B cell (primary cell): ENCODE measurements around the gene OR52D1.

Experiments
- CTCF ChIP-seq: fragments of 200-600 bp; IDR thresholded peaks from one replicate; pipeline ENCODE4 v1.8.0; 2022; ENCODE audit warnings: antibody characterized with exemption, mild to moderate bottlenecking
- EZH2 ChIP-seq: IDR thresholded peaks from 2 replicates; pipeline ENCODE4 v1.6.1; 2012; ENCODE audit warnings: borderline replicate concordance, low read depth, mild to moderate bottlenecking, moderate library complexity, low read length; ENCODE audit not compliant: insufficient read depth, poor library complexity, severe bottlenecking

- TF ChIP-seq CTCF: no peak
- TF ChIP-seq EZH2: no peak
Measured at GRCh38 chr11:5509803-5510202, 21.3 kb downstream of the OR52D1 start, which contains the start of gene UBQLN3.
